DND-41 (cell line): Measurements from ENCODE around the gene AGO4.
"Not testable (repeated sequence)": the region's sequence is repeated elsewhere in the genome, so short reads cannot be mapped to it uniquely, and the experiment has no call there.

Source experiments
- ATAC-seq: fragments of 200-7000 bp; cut with Tn5 transposase; 3 replicates; pipeline ENCODE4 v1.9.1; 2021; ENCODE audit warnings: low read depth; ENCODE audit not compliant: insufficient read depth
- DNase-seq: peaks from one replicate; pipeline ENCODE4 v3.0.0-alpha.2; 2020
- H2AFZ ChIP-seq: 2 replicates; pipeline ENCODE4 v1.6.0; 2012; ENCODE audit warnings: low read depth, low read length
- H3K27ac ChIP-seq: 2 replicates; pipeline ENCODE4 v1.5.1; 2012; ENCODE audit warnings: low read length, inconsistent platforms
- H3K27me3 ChIP-seq: fragments of 200-600 bp; sonication (generic); 2 replicates; pipeline ENCODE4 v1.6.0; 2012; ENCODE audit warnings: low read length, mild to moderate bottlenecking, inconsistent platforms; ENCODE audit not compliant: insufficient read depth, poor library complexity
- H3K36me3 ChIP-seq: 2 replicates; pipeline ENCODE4 v1.5.1; 2012; ENCODE audit warnings: low read length, inconsistent platforms; ENCODE audit not compliant: insufficient read depth
- H3K4me1 ChIP-seq: 2 replicates; pipeline ENCODE4 v1.5.1; 2012; ENCODE audit warnings: mild to moderate bottlenecking, low read length; ENCODE audit not compliant: insufficient read depth
- H3K4me2 ChIP-seq: 2 replicates; pipeline ENCODE4 v1.6.0; 2012; ENCODE audit warnings: mild to moderate bottlenecking, moderate library complexity, low read length, inconsistent platforms; ENCODE audit not compliant: insufficient read depth
- H3K4me3 ChIP-seq, 2 experiments: fragments of 200-600 bp in 1 of 2; shearing (Covaris generic) in 1 of 2; 2 replicates each; pipeline ENCODE4 v1.5.1; 2012 to 2016; ENCODE audit warnings: inconsistent platforms in 2 of 2, low read length in 2 of 2, mild to moderate bottlenecking in 2 of 2, low read depth in 1 of 2, moderate library complexity in 1 of 2
- H3K79me2 ChIP-seq: 2 replicates; pipeline ENCODE4 v1.6.0; 2012; ENCODE audit warnings: low read length, inconsistent platforms; ENCODE audit not compliant: insufficient read depth
- H3K9ac ChIP-seq: 2 replicates; pipeline ENCODE4 v1.6.0; 2012; ENCODE audit warnings: low read depth, mild to moderate bottlenecking, inconsistent platforms, low read length, moderate library complexity
- H3K9me3 ChIP-seq: 2 replicates; pipeline ENCODE4 v1.5.1; 2012; ENCODE audit warnings: low read length, moderate library complexity, mild to moderate bottlenecking, inconsistent platforms; ENCODE audit not compliant: insufficient read depth, severe bottlenecking
- H4K20me1 ChIP-seq: 2 replicates; pipeline ENCODE4 v1.6.0; 2012; ENCODE audit warnings: low read length; ENCODE audit not compliant: insufficient read depth
- EZH2 ChIP-seq: IDR thresholded peaks from 3 replicates; pipeline ENCODE4 v1.6.1; 2012; ENCODE audit warnings: borderline replicate concordance, low read depth, mild to moderate bottlenecking, moderate library complexity, low read length, inconsistent platforms; ENCODE audit not compliant: severe bottlenecking
- TF ChIP-seq, protein P1 (sequence below): IDR thresholded peaks from 2 replicates; pipeline ENCODE4 v1.5.1; 2012; ENCODE audit warnings: borderline replicate concordance, low read length, moderate library complexity, mild to moderate bottlenecking; ENCODE audit not compliant: poor library complexity, severe bottlenecking; ENCODE audit errors: extremely low read depth

The AGO4 gene

DNA sequence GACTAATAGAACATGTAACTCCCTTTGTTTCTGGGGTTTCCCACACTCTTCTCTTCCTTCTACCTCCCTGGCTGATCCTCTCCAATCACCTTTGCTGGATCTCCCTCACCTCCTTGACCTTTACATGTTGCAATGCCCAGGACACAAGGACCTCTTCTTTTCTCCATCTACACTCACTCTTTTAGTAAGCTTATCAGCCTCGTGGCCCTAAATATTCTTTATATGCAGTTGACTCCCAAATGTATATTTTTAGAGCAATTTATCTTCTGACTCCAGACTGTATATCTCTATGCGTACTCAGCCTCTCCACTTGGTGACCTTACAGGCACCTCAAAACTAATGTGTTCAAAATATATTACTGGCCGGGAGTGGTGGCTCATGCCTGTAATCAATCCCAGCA, 19.7 kb upstream of the AGO4 start:
- DNase-seq (no peak), ATAC-seq (no peak)
- Histone ChIP-seq H3K4me1 (no peaks in the 10 kb centered on the region), H3K9ac (no peak overlapping the region), H2AFZ (no peak overlapping the region), H3K79me2 (no peaks in the 10 kb centered on the region), H3K4me3 (no peak overlapping the region), H3K36me3 (no peaks in the 10 kb centered on the region), H4K20me1 (no peaks in the 10 kb centered on the region), H3K27ac (no peak overlapping the region), H3K27me3 (no peaks in the 10 kb centered on the region), H3K9me3 (no peaks in the 10 kb centered on the region), H3K4me2 (no peak overlapping the region)
- TF ChIP-seq EZH2 = no peak
- TF ChIP-seq, protein P1, sequence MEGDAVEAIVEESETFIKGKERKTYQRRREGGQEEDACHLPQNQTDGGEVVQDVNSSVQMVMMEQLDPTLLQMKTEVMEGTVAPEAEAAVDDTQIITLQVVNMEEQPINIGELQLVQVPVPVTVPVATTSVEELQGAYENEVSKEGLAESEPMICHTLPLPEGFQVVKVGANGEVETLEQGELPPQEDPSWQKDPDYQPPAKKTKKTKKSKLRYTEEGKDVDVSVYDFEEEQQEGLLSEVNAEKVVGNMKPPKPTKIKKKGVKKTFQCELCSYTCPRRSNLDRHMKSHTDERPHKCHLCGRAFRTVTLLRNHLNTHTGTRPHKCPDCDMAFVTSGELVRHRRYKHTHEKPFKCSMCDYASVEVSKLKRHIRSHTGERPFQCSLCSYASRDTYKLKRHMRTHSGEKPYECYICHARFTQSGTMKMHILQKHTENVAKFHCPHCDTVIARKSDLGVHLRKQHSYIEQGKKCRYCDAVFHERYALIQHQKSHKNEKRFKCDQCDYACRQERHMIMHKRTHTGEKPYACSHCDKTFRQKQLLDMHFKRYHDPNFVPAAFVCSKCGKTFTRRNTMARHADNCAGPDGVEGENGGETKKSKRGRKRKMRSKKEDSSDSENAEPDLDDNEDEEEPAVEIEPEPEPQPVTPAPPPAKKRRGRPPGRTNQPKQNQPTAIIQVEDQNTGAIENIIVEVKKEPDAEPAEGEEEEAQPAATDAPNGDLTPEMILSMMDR = no peak

GRCh38 chr1:35790670-35791069, 17.1 kb upstream of the AGO4 start:
- Histone ChIP-seq H3K36me3 (no peaks in the 10 kb centered on the region), H3K9ac (no peak overlapping the region), H3K9me3 (no peaks in the 10 kb centered on the region), H4K20me1 (no peaks in the 10 kb centered on the region), H3K27me3 (no peaks in the 10 kb centered on the region), H3K79me2 (no peaks in the 10 kb centered on the region), H3K27ac (no peak overlapping the region), H2AFZ (no peak overlapping the region), H3K4me1 (no peaks in the 10 kb centered on the region), H3K4me2 (no peak overlapping the region), H3K4me3 (no peak overlapping the region)
- no peak for TF ChIP-seq EZH2
- TF ChIP-seq, protein P1 = no peak
- ATAC-seq = no peak
- DNase-seq = no peak

- no peak overlapping the region for H3K4me3 ChIP-seq
- H3K9ac ChIP-seq = no peak overlapping the region
- TF ChIP-seq, protein P1 = no peak
- no peak for TF ChIP-seq EZH2
- H3K27ac ChIP-seq = no peak overlapping the region
- no peak overlapping the region for H3K4me2 ChIP-seq
- H3K27me3 ChIP-seq = no peaks in the 10 kb centered on the region
- H3K4me1 ChIP-seq = no peaks in the 10 kb centered on the region
- no peaks in the 10 kb centered on the region for H3K9me3 ChIP-seq
- H2AFZ ChIP-seq = no peak overlapping the region
- no peak for ATAC-seq
- DNase-seq = no peak
- H3K36me3 ChIP-seq = no peaks in the 10 kb centered on the region
- no peaks in the 10 kb centered on the region for H4K20me1 ChIP-seq
- H3K79me2 ChIP-seq = no peaks in the 10 kb centered on the region
These were observed 12.5 kb upstream of the AGO4 start for GRCh38 chr1:35795295-35795694.

- Histone ChIP-seq H2AFZ (no peak overlapping the region), H3K79me2 (no peaks in the 10 kb centered on the region), H3K4me3 (no peak overlapping the region), H4K20me1 (no peaks in the 10 kb centered on the region), H3K27me3 (no peaks in the 10 kb centered on the region), H3K9ac (no peak overlapping the region), H3K27ac (no peak overlapping the region), H3K36me3 (no peaks in the 10 kb centered on the region), H3K9me3 (no peaks in the 10 kb centered on the region), H3K4me1 (no peaks in the 10 kb centered on the region), H3K4me2 (no peak overlapping the region)
- DNase-seq (no peak), ATAC-seq (no peak)
- no peak for TF ChIP-seq EZH2
- TF ChIP-seq, protein P1 = no peak
These were observed 10.4 kb upstream of the AGO4 start for GRCh38 chr1:35797380-35797779.

GRCh38 chr1:35798019-35798418, 9.8 kb upstream of the AGO4 start:
- not testable (repeated sequence) for H3K4me3 ChIP-seq, H3K9me3 ChIP-seq, DNase-seq, H3K9ac ChIP-seq, H3K27ac ChIP-seq, H3K79me2 ChIP-seq, H2AFZ ChIP-seq, H3K36me3 ChIP-seq, H3K4me1 ChIP-seq, ATAC-seq, H3K27me3 ChIP-seq, H4K20me1 ChIP-seq, H3K4me2 ChIP-seq
